ENCODE results near the gene FAM120B.

The FAM120B gene

DNA sequence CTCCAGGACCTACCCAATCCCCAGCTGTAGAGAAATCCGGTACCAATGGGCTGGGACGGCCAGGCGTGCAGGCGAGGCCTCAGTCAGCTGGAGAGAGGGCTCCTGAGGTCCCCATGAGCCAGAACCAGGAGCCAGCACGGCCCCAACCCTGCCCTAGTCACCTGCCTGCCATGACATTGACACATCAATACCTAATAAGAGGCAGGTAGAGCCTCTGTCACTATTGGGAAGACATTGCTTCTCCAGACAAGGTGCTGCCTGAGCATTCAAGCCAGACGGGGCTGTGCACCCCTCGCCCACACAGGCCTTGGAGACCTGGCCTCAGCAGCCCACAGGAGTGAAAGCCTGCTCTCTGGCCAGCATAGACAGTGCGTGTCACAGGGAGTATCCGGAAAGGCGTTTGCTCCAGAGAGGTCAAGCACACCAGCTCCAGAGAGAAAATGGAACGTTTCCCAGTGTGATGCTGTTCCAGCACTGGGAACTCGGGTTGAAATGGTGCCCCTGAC, 19.1 kb upstream of the FAM120B start:
- DNase-seq: no peak

- no peak for DNase-seq
These were observed 18.4 kb upstream of the FAM120B start for GRCh38 chr6:170288091-170288631.

GRCh38 chr6:170288852-170289179, 17.7 kb upstream of the FAM120B start:
- no peak for DNase-seq

GRCh38 chr6:170289180-170289931, 17.2 kb upstream of the FAM120B start:
- DNase-seq: peak; percentile 61

DNA sequence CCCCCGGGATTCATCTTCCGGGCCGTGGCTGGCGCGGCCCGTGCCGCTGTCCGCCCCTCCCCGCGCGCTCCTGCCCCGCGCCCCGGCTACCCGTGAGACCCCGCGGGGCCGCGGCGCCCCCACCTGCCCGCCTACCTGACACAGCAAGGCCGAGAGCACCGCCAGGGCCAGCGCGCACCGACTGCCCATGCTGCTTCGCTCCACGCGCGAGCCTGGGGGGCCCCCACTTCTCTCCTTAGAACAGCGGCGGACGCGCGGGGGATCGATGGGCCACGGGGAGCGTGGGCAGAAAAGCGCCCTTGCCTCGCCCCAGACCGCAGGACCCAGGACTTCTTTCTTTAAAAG, 16.6 kb upstream of the FAM120B start:
- no peak for DNase-seq

- peak; percentile 88 for DNase-seq
These were observed 16.0 kb upstream of the FAM120B start, which contains the start of gene DLL1 for GRCh38 chr6:170290296-170291128. DLL1 (minus strand) TSS chr6:170291078; CDS start chr6:170290139, 939 bp downstream.

GRCh38 chr6:170291271-170292110, 15.1 kb upstream of the FAM120B start:
- peak; percentile 90 for DNase-seq

- DNase-seq: no peak
These were observed 14.5 kb upstream of the FAM120B start for GRCh38 chr6:170292111-170292406.

DNA sequence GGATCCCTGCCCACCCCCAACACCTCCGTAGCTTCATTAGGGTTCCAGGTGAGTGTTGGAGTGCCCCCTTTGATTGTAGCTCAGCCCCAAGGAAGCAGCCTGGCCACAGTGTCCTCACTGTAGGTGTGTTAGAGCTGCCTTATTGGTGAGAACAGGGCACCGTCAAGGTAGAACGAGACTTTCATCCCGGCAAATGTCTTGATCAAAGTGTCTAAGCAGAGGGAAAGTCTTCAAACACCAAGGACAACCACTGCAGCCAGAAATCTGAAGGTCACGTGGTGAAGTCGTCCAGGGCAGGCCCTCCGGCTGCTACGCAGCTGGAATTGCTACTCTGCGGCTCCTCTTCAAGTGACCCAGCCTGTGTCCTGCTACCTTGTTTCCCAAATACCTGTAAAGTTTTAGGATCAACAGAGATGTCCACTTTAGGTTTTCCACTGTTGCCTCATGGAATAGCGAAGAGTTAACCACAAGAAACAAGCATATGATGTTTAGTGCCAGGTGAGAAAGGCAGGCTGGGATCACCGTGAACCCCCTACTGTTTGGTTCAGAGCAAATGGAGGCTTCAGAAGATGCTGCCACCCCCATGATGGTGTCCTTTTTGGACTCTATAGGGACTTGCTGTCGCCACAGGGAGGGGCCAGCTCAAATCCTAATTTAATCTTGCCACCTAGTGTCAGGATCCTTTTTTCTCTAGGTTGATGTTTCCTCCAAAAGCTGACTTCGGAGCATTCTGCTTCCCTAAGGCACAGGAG, 14.0 kb upstream of the FAM120B start:
- peak; percentile 65 for DNase-seq

- peak; percentile 65 for DNase-seq
These were observed 13.0 kb upstream of the FAM120B start for GRCh38 chr6:170293341-170294231.

DNA sequence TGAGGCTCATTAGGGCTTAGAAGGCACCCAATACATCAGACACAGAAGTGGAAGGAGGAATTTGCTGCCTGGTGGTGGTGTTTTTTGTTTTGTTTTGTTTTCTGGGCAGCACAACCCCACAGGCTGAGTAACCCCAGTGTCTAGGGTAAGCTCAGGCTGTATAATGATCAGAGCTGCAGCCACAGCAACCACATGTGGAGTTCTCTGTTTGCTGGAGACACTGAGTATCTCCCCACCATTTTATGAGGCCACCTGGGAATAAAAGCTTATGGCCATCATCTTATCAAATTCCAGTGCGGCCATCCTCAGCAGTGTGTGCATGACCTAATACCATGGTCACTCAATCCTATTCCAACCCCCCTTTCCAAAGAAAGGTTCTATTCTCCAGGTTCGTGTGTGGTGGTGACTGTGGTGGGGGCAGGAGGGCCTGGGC, 12.2 kb upstream of the FAM120B start:
- peak; percentile 28 for DNase-seq

- peak; percentile 32 for DNase-seq
These were observed 11.6 kb upstream of the FAM120B start for GRCh38 chr6:170294813-170295509.

- DNase-seq: peak; percentile 91
These were observed 10.8 kb upstream of the FAM120B start for GRCh38 chr6:170295510-170296422.

DNA sequence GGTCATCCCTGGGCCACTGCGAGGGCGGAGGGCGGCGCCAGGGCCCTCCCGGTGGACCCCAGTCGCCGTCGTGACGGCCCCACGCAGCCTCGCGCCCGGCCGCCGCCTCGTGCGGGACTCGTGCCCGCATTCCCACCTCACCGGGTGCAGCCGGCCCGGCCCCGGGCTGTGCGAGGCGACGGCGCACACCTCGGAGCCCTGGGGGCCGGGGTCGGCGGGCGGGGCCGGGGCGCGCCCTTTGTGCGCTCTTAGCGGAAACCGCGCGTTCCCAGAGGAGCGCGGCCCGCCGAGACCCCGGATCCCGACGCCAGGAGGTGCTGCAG, 10.2 kb upstream of the FAM120B start:
- no peak for DNase-seq

- peak; percentile 69 for DNase-seq
These were observed 9.6 kb upstream of the FAM120B start for GRCh38 chr6:170296746-170297575.

GRCh38 chr6:170297576-170298330, 8.8 kb upstream of the FAM120B start:
- DNase-seq: no peak

GRCh38 chr6:170298688-170299087, 7.9 kb upstream of the FAM120B start:
- DNase-seq: no peak

DNA sequence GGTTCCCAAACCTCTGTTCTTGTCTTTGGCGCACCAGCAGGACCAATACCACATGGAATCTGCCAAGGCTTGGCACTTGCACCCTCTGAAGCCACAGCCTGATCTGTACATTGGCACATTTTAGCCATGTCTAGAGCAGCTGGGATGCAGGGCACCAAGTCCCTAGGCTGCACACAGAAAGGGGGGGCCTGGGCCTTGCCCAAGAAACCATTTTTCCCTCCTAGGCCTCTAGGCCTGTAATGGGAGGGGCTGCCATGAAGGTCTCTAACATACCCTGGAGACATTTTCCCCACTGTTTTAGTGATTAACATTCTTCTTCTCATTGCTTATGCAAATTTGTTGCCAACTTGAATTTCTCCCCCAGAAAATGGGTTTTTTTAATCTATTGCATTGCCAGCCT, 5.4 kb upstream of the FAM120B start:
- DNase-seq: no peak
